ENCODE results near the gene FBXW8. TPM values are rescaled to one million over a fixed set of nuclear protein-coding genes. Genes with fewer than 3 reads are reported as not detected.

FBXW8 gene
- polyA plus RNA-seq, 2 of the 4 experiments (the other 2 are of a cell fraction) = 9.8 to 15.7 TPM

GRCh38 chr12:117011988-117012805 lies 101.4 kb downstream of the FBXW8 start:
- WGBS (ENCODE audit: missing lambda C conversion rate) = 85% methylated on average over 4 of the region's 4 CpGs
- FAIRE-seq = no peak
- Histone ChIP-seq H3K4me1 (no peaks in the 10 kb centered on the region), H3K4me2 (no peak overlapping the region), H3K27ac (no peak overlapping the region), H3K4me3 (no peak overlapping the region), H3K9me3 (peaks cover 14% of the 10 kb centered on the region; the same call in 1 of the 3 replicates)
- CTCF ChIA-PET = interaction anchor here (1.0 to 2.0 kb wide), 4 partner anchors 10 to 14 kb away, joined by 3 to 5 read pairs (median 3); no protein-coding TSS in a partner anchor
- no peak for DNase-seq (ENCODE audit: low read depth in 1 of 2, low spot score in 1 of 2)
- POLR2A ChIA-PET = no interaction called here
- no peak for TF ChIP-seq CHD2 (IDR thresholded peaks at IDR 0.05; ENCODE audit: low read length, partially characterized antibody)
- TF ChIP-seq TP53 (CRISPR knock-in tag; IDR thresholded peaks at IDR 0.05) = no peak
- TF ChIP-seq FOXS1 (CRISPR knock-in tag; IDR thresholded peaks at IDR 0.05) = no peak
- no peak for TF ChIP-seq FOSL2 (IDR thresholded peaks at IDR 0.05)
- no peak for TF ChIP-seq FOSL2 (CRISPR knock-in tag; IDR thresholded peaks at IDR 0.05)
- no peak for TF ChIP-seq HOXB13 (CRISPR knock-in tag; IDR thresholded peaks at IDR 0.05; ENCODE audit: low read depth)
- TF ChIP-seq EHMT2 (IDR thresholded peaks at IDR 0.05; ENCODE audit: low read depth) = no peak
- no peak for TF ChIP-seq FOSB (CRISPR knock-in tag; IDR thresholded peaks at IDR 0.05)
- TF ChIP-seq MAZ (IDR thresholded peaks at IDR 0.05; ENCODE audit: borderline replicate concordance, low read depth, low read length) = no peak
- TF ChIP-seq ELK1 (IDR thresholded peaks at IDR 0.05; ENCODE audit: low read depth, low read length) = no peak
- TF ChIP-seq ZC3H11A (IDR thresholded peaks at IDR 0.05) = no peak
- no peak for TF ChIP-seq E2F6 (IDR thresholded peaks at IDR 0.05; ENCODE audit: borderline replicate concordance, low read depth)
- TF ChIP-seq HMGXB4 (CRISPR knock-in tag; IDR thresholded peaks at IDR 0.05; ENCODE audit: borderline replicate concordance) = no peak
- no peak for TF ChIP-seq ZFP36 (IDR thresholded peaks at IDR 0.05; ENCODE audit: borderline replicate concordance, partially characterized antibody)
- no peak for TF ChIP-seq HEYL (CRISPR knock-in tag; IDR thresholded peaks at IDR 0.05)
- no peak for TF ChIP-seq KDM5A (IDR thresholded peaks at IDR 0.05)
- no peak for TF ChIP-seq NFE2L2 (conservative IDR thresholded peaks at IDR 0.05; ENCODE audit: low read length)
- ATAC-seq = no peak

GRCh38 chr12:117013726-117014125 lies 103.0 kb downstream of the FBXW8 start:
- ATAC-seq = no peak
- POLR2A ChIA-PET = no interaction called here
- H3K4me1 ChIP-seq = no peaks in the 10 kb centered on the region
- CTCF ChIA-PET = interaction anchor here (0.6 to 1.3 kb wide), 4 partner anchors 9 to 843 kb away, joined by 3 to 7 read pairs (median 3); no protein-coding TSS in a partner anchor
- H3K4me3 ChIP-seq = no peak overlapping the region
- H3K9me3 ChIP-seq = peaks cover 14% of the 10 kb centered on the region; the same call in 1 of the 3 replicates
- DNase-seq (ENCODE audit: low read depth in 1 of 2, low spot score in 1 of 2) = no peak
- no peak for TF ChIP-seq FOSL2 (IDR thresholded peaks at IDR 0.05)
- no peak for TF ChIP-seq FOSL2 (CRISPR knock-in tag; IDR thresholded peaks at IDR 0.05)
- H3K27ac ChIP-seq = no peak overlapping the region
- H3K4me2 ChIP-seq = no peak overlapping the region
- no peak for FAIRE-seq
- WGBS (ENCODE audit: missing lambda C conversion rate) = 91% methylated on average over 1 of the region's 1 CpG

GRCh38 chr12:117014342-117014887 lies 103.7 kb downstream of the FBXW8 start:
- no peak for FAIRE-seq
- ATAC-seq = no peak
- POLR2A ChIA-PET = no interaction called here
- TF ChIP-seq PHF8 (IDR thresholded peaks at IDR 0.05; ENCODE audit: borderline replicate concordance, low read depth) (no peak), HOXA7 (CRISPR knock-in tag; IDR thresholded peaks at IDR 0.05) (no peak), MAFK (IDR thresholded peaks at IDR 0.05; ENCODE audit: partially characterized antibody) (no peak), E2F6 (IDR thresholded peaks at IDR 0.05; ENCODE audit: borderline replicate concordance, low read depth) (no peak), SREBF2 (IDR thresholded peaks at IDR 0.05) (no peak), ATOH8 (CRISPR knock-in tag; IDR thresholded peaks at IDR 0.05; ENCODE audit: low read depth) (no peak), EHF (CRISPR knock-in tag; IDR thresholded peaks at IDR 0.05) (no peak), CBX2 (IDR thresholded peaks at IDR 0.05; ENCODE audit: borderline replicate concordance, low read depth) (no peak), RNF2 (IDR thresholded peaks at IDR 0.05; ENCODE audit: borderline replicate concordance, low read depth) (no peak), HOXB5 (CRISPR knock-in tag; IDR thresholded peaks at IDR 0.05) (no peak), BHLHE40 (IDR thresholded peaks at IDR 0.05; ENCODE audit: low read depth, low read length) (no peak)

More at GRCh38 chr12:117014342-117014887, 103.7 kb downstream of the FBXW8 start:
- H3K4me3 ChIP-seq = no peak overlapping the region
- no peak for DNase-seq (ENCODE audit: low read depth in 1 of 2, low spot score in 1 of 2)
- CTCF ChIA-PET = interaction anchor here (0.6 to 1.3 kb wide), 6 partner anchors 10 to 840 kb away, joined by 3 to 7 read pairs (median 3); no protein-coding TSS in a partner anchor
- WGBS (ENCODE audit: missing lambda C conversion rate) = 80% methylated on average over 8 of the region's 8 CpGs
- H3K4me2 ChIP-seq = no peak overlapping the region
- peaks cover 14% of the 10 kb centered on the region; the same call in 1 of the 3 replicates for H3K9me3 ChIP-seq
- H3K4me1 ChIP-seq = no peaks in the 10 kb centered on the region
- no peak overlapping the region for H3K27ac ChIP-seq
